Mononuclear cell (primary cell): ENCODE measurements around the gene DOCK3. TPM values are rescaled to one million over a fixed set of nuclear protein-coding genes. Genes with fewer than 3 reads are reported as not detected.
"Not testable (repeated sequence)": the region's sequence is repeated elsewhere in the genome, so short reads cannot be mapped to it uniquely, and the experiment has no call there.

Experiments used
- H3K27me3 ChIP-seq: 2 replicates; pipeline ENCODE4 v1.6.0; 2011; ENCODE audit warnings: low read length, control low read depth; ENCODE audit not compliant: insufficient read depth
- H3K4me1 ChIP-seq: 2 replicates; pipeline ENCODE4 v1.5.1; 2011; ENCODE audit warnings: mild to moderate bottlenecking, low read length, control low read depth; ENCODE audit not compliant: insufficient read depth
- H3K4me3 ChIP-seq: 2 replicates; pipeline ENCODE4 v1.5.1; 2011; ENCODE audit warnings: mild to moderate bottlenecking, low read length, moderate library complexity
- H3K9me3 ChIP-seq: 2 replicates; pipeline ENCODE4 v1.5.1; 2011; ENCODE audit warnings: low read depth, mild to moderate bottlenecking, control low read depth, low read length
- total RNA-seq: library from RNA; depleted of rRNA; stranded (reverse); fragments of >200 nt; gene quantifications from one replicate; pipeline ENCODE4 v1.2.3, GENCODE V29; 2012

DOCK3 gene
- total RNA-seq, 1 donor, result 1.0 TPM

- not testable (repeated sequence) for H3K9me3 ChIP-seq, H3K4me1 ChIP-seq
Measured at GRCh38 chr3:50831009-50831408, 156.3 kb downstream of the DOCK3 start.

GRCh38 chr3:50840983-50841489, 166.3 kb downstream of the DOCK3 start:
- H3K4me1 ChIP-seq, result no peaks in the 10 kb centered on the region

More at GRCh38 chr3:50831009-50831408, 156.3 kb downstream of the DOCK3 start:
- not testable (repeated sequence) for H3K27me3 ChIP-seq, H3K4me3 ChIP-seq

DNA sequence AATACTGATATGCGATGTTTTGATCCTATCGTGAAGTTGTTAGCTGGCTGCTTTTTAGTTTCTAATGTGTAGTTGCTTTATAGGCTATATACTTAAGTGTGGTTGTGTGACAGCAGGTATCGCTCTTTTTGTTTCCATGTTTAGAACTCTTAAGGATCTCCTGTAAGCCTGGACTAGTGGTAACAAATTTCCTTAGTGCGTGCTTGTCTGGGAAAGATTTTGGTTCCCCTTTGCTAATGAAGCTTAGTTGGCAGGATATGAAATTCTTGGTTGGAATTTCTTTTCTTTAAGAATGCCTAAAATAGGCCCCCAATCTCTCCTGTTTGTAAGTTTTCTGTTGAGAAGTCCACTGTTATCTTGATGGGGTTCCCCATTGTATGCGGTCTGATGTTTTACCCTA, 173.6 kb downstream of the DOCK3 start:
- Histone ChIP-seq H3K27me3 (no peaks in the 10 kb centered on the region), H3K4me3 (no peak overlapping the region), H3K4me1 (no peaks in the 10 kb centered on the region), H3K9me3 (peaks cover 10% of the 10 kb centered on the region)

More at GRCh38 chr3:50840983-50841489, 166.3 kb downstream of the DOCK3 start:
- Histone ChIP-seq H3K27me3 (no peaks in the 10 kb centered on the region), H3K4me3 (no peak overlapping the region), H3K9me3 (no peaks in the 10 kb centered on the region)

DNA sequence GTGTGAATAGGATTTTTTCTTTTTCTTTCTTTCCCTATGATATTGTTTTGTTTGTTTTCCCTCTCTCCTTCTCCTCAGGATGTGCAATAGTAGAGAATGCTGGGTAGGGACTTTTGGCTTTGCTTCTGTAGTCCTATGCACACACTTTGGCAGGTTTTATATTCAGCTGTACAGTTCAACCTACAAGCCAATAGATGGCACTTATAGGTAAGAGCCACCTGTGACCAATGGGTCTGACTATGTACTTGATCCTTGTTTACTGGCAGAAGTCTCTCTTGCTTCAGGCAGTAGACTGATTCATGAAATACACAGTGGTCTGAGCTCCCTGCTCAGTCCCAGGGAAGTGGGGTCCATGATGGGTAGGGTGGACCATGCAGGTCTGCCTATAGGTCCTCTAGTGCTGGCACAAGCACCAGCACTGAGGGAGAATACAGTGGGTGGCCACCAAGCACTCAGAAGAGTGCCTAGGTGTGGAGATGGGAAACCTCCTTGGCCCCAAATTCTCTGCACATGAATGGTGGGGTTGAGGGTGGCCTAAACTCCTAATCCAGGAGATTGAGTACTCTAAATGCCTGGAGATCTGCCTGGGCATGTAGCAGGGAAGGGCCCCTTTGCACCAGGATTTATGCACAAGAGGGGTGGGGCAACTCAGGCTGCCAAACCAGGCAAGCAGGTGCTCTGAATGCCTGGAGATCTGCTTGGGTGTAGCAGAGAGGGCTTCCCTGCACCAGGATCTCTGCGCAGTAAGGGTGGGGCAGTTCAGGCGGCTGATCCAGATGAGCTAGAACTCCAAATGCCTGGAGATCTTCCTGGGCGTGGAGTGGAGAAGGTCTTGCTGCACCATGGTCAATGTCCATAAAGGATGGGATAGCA, 176.1 kb downstream of the DOCK3 start:
- peaks cover 10% of the 10 kb centered on the region for H3K9me3 ChIP-seq
- no peak overlapping the region for H3K4me3 ChIP-seq
- no peaks in the 10 kb centered on the region for H3K27me3 ChIP-seq
- no peaks in the 10 kb centered on the region for H3K4me1 ChIP-seq

DNA sequence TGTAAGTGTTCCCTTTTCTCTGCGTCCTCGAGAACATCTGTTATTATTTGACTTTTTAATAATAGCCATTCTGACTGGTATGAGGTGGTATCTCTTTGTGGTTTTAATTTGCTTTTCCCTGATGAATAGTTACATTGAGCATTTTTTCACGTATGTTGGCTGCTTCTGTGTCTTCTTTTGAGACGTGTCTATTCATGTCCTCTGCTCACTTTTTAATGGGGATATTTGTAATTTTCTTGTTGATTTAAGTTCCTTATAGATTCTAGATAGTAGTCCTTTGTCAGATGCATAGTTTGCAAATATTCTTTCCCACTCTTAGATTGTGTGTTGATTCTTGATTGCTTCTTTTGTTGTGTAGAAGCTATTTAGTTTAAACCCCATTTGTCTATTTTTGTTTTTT, 179.2 kb downstream of the DOCK3 start:
- Histone ChIP-seq H3K4me1 (no peaks in the 10 kb centered on the region), H3K9me3 (no peaks in the 10 kb centered on the region), H3K27me3 (no peaks in the 10 kb centered on the region), H3K4me3 (no peak overlapping the region)

- H3K4me1 ChIP-seq, result no peaks in the 10 kb centered on the region
- peaks cover 7% of the 10 kb centered on the region for H3K27me3 ChIP-seq
- H3K4me3 ChIP-seq, result no peak overlapping the region
- no peaks in the 10 kb centered on the region for H3K9me3 ChIP-seq
Measured at GRCh38 chr3:50862221-50862620, 187.5 kb downstream of the DOCK3 start.

DNA sequence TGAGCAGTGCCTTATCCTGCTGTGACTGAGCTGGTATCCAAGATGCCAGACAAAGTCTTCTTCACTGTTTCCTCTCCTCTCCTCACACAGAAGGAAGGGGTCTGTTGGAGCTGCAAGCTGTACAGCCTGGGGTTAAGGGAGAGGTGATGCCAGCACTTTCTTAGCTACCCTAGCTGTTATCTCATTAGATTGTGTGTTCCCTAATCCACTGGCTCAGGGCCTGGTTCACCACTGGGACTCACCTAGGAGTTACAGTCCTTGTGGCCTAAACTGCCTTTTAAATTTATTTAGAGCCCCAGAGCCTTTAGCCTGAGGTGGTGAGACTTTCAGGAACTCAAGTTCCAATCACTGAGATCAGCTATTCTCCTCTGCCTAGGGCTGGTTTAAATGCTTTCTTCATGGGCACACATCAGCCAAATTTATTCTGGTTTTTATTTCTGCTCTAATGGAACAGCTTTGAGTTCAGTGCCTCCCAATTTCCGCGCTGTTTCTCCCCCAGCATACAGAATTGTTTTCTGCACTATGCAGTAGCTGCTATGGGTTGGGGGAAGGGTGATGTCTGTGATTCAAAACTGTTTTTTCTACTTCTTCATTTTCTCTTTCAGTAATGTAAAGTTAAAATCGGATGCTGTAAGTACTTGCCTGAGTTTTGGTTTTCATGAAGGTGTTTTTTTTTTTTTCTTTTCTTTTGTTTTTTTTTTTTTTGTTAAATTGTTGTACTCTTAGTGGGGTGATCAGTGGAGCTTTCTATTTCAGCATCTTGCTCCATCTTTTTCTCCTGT, 198.8 kb downstream of the DOCK3 start:
- Histone ChIP-seq H3K27me3 (peaks cover 2% of the 10 kb centered on the region), H3K9me3 (no peaks in the 10 kb centered on the region), H3K4me3 (no peak overlapping the region), H3K4me1 (no peaks in the 10 kb centered on the region)

DNA sequence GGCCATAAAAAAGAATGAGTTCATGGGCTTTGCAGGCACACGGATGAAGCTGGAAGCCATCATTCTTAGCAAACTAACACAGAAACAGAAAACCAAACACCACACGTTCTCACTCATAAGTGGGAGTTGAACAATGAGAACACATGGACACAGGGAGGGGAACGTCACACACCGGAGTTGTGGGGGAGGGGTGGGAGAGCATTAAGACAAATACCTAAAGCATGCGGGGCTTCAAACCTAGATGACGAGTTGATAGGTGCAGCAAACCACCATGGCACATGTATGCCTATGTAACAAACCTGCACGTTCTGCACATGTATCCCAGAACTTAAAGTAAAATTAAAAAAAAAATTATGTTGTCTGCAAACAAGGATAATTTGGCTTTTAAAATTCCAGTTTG, 200.1 kb downstream of the DOCK3 start:
- H3K9me3 ChIP-seq, H3K27me3 ChIP-seq, H3K4me3 ChIP-seq, H3K4me1 ChIP-seq: not testable (repeated sequence)

DNA sequence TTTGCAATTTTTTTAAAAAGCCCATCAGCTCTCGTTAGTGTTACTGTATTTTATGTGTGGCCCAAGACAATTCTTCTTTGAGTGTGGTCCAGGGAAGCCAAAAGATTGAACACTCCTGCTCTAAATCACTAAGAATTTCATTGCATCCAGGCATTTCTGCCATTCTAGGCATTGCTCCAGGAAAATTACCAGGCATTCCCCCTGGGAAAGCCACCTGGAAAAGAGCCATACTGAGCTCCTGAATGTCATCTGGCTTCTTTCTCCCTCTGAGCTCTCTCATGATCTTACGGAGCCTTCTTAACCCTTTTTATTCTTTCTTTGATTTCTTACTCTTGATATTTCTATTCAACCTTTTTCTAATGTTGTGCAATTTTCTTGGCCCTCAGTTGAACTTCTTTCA, 202.2 kb downstream of the DOCK3 start:
- no peak overlapping the region for H3K4me3 ChIP-seq
- no peaks in the 10 kb centered on the region for H3K4me1 ChIP-seq
- no peaks in the 10 kb centered on the region for H3K27me3 ChIP-seq
- no peaks in the 10 kb centered on the region for H3K9me3 ChIP-seq

GRCh38 chr3:50882733-50883132, 208.0 kb downstream of the DOCK3 start:
- not testable (repeated sequence) for H3K9me3 ChIP-seq, H3K4me3 ChIP-seq, H3K27me3 ChIP-seq, H3K4me1 ChIP-seq

GRCh38 chr3:50883755-50884154, 209.0 kb downstream of the DOCK3 start:
- H3K4me1 ChIP-seq, result no peaks in the 10 kb centered on the region
- no peaks in the 10 kb centered on the region for H3K27me3 ChIP-seq
- no peak overlapping the region for H3K4me3 ChIP-seq
- no peaks in the 10 kb centered on the region for H3K9me3 ChIP-seq

DNA sequence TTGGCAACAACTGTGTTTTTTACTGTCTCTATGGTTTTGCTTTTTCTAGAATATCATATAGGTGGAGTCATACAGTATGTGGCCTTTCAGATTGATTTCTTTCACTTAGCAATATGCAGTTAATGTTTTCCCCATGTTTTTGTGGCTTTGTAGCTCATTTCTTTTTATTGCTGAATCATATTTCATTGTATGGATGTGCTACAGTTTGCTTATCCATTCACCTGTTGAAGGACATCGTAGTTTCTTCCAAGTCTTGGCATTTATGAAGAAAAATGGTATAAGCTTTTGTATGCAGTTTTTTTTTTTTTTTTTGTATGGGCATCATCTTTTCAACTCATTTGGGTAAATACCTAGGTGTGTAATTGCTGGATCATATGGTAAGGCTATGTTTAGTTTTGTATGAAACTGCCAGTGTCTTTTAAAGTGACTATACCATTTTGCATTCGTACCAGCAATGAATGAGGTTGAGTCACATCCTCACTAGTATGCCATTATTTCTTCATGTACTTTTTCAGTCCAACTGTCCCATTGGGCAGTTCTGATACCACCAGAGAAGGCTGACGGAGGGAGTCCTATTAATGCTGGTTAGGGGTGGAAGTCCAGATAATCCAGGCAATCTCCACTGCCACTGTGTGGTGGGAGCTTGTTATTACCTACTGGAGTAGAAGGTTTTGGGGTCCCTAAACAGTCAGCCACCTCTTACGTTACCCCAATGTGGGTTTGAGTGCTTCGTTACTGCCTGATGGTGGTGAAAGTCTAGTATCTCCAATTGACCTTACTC, 210.5 kb downstream of the DOCK3 start:
- Histone ChIP-seq H3K9me3 (no peaks in the 10 kb centered on the region), H3K4me3 (no peak overlapping the region), H3K4me1 (no peaks in the 10 kb centered on the region), H3K27me3 (no peaks in the 10 kb centered on the region)

- Histone ChIP-seq H3K9me3 (no peaks in the 10 kb centered on the region), H3K4me1 (no peaks in the 10 kb centered on the region), H3K4me3 (no peak overlapping the region), H3K27me3 (no peaks in the 10 kb centered on the region)
Measured at GRCh38 chr3:50890688-50891344, 216.1 kb downstream of the DOCK3 start.

DNA sequence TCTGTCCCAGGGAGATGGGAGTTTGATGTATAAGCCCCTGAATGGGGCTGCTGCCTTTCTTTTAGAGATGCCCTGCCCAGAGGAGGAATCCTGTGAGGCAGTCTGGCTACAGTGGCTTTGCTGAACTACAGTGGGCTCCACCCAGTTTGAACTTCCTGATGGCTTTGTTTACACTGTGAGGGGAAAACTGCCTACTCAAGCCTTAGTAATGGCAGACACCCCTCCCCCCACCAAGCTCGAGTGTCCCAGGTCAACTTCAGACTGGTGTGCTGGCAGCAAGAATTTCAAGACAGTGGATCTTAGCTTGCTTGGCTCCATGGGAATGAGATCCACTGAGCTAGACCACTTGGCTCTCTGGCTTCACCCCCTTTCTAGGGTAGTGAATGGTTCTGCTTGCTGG, 226.4 kb downstream of the DOCK3 start:
- not testable (repeated sequence) for H3K27me3 ChIP-seq, H3K4me3 ChIP-seq, H3K9me3 ChIP-seq, H3K4me1 ChIP-seq
